DND-41 (cell line): ENCODE data around the gene MAMDC2.

Experiments used
- ATAC-seq: fragments of 200-7000 bp; cut with Tn5 transposase; 3 replicates; pipeline ENCODE4 v1.9.1; 2021; ENCODE audit warnings: low read depth; ENCODE audit not compliant: insufficient read depth
- DNase-seq: peaks from one replicate; pipeline ENCODE4 v3.0.0-alpha.2; 2020
- H2AFZ ChIP-seq: 2 replicates; pipeline ENCODE4 v1.6.0; 2012; ENCODE audit warnings: low read depth, low read length
- H3K27ac ChIP-seq: 2 replicates; pipeline ENCODE4 v1.5.1; 2012; ENCODE audit warnings: low read length, inconsistent platforms
- H3K27me3 ChIP-seq: fragments of 200-600 bp; sonication (generic); 2 replicates; pipeline ENCODE4 v1.6.0; 2012; ENCODE audit warnings: low read length, mild to moderate bottlenecking, inconsistent platforms; ENCODE audit not compliant: insufficient read depth, poor library complexity
- H3K36me3 ChIP-seq: 2 replicates; pipeline ENCODE4 v1.5.1; 2012; ENCODE audit warnings: low read length, inconsistent platforms; ENCODE audit not compliant: insufficient read depth
- H3K4me1 ChIP-seq: 2 replicates; pipeline ENCODE4 v1.5.1; 2012; ENCODE audit warnings: mild to moderate bottlenecking, low read length; ENCODE audit not compliant: insufficient read depth
- H3K4me2 ChIP-seq: 2 replicates; pipeline ENCODE4 v1.6.0; 2012; ENCODE audit warnings: mild to moderate bottlenecking, moderate library complexity, low read length, inconsistent platforms; ENCODE audit not compliant: insufficient read depth
- H3K4me3 ChIP-seq, 2 experiments: fragments of 200-600 bp in 1 of 2; shearing (Covaris generic) in 1 of 2; 2 replicates each; pipeline ENCODE4 v1.5.1; 2012 to 2016; ENCODE audit warnings: inconsistent platforms in 2 of 2, low read length in 2 of 2, mild to moderate bottlenecking in 2 of 2, low read depth in 1 of 2, moderate library complexity in 1 of 2
- H3K79me2 ChIP-seq: 2 replicates; pipeline ENCODE4 v1.6.0; 2012; ENCODE audit warnings: low read length, inconsistent platforms; ENCODE audit not compliant: insufficient read depth
- H3K9ac ChIP-seq: 2 replicates; pipeline ENCODE4 v1.6.0; 2012; ENCODE audit warnings: low read depth, mild to moderate bottlenecking, inconsistent platforms, low read length, moderate library complexity
- H3K9me3 ChIP-seq: 2 replicates; pipeline ENCODE4 v1.5.1; 2012; ENCODE audit warnings: low read length, moderate library complexity, mild to moderate bottlenecking, inconsistent platforms; ENCODE audit not compliant: insufficient read depth, severe bottlenecking
- H4K20me1 ChIP-seq: 2 replicates; pipeline ENCODE4 v1.6.0; 2012; ENCODE audit warnings: low read length; ENCODE audit not compliant: insufficient read depth
- EZH2 ChIP-seq: IDR thresholded peaks from 3 replicates; pipeline ENCODE4 v1.6.1; 2012; ENCODE audit warnings: borderline replicate concordance, low read depth, mild to moderate bottlenecking, moderate library complexity, low read length, inconsistent platforms; ENCODE audit not compliant: severe bottlenecking
- TF ChIP-seq, protein P1 (sequence below): IDR thresholded peaks from 2 replicates; pipeline ENCODE4 v1.5.1; 2012; ENCODE audit warnings: borderline replicate concordance, low read length, moderate library complexity, mild to moderate bottlenecking; ENCODE audit not compliant: poor library complexity, severe bottlenecking; ENCODE audit errors: extremely low read depth

MAMDC2 gene

DNA sequence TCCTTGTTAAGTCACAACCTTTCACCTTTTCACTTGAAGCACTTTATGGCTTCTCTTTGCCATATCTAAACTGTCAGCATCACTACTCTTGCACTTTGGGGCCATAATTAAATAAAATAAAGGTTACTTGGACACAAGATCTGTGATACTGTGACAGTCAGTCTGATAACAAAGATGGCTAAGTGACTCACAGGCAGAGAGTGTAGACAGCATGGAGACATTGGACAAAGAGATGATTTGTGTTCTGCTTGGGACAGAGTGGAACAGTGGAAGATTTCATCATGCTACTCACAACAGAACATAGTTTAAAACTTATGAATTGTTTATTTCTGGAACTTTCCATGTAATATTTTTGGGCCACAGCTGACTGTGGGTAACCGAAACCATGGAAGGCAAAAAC lies 133.5 kb downstream of the MAMDC2 start:
- Histone ChIP-seq H3K79me2 (no peaks in the 10 kb centered on the region), H3K4me2 (no peak overlapping the region), H3K27me3 (no peaks in the 10 kb centered on the region), H3K4me1 (no peaks in the 10 kb centered on the region), H2AFZ (no peak overlapping the region), H3K27ac (no peak overlapping the region), H3K4me3 (no peak overlapping the region), H4K20me1 (no peaks in the 10 kb centered on the region), H3K9ac (no peak overlapping the region), H3K36me3 (no peaks in the 10 kb centered on the region), H3K9me3 (no peaks in the 10 kb centered on the region)
- TF ChIP-seq, protein P1, sequence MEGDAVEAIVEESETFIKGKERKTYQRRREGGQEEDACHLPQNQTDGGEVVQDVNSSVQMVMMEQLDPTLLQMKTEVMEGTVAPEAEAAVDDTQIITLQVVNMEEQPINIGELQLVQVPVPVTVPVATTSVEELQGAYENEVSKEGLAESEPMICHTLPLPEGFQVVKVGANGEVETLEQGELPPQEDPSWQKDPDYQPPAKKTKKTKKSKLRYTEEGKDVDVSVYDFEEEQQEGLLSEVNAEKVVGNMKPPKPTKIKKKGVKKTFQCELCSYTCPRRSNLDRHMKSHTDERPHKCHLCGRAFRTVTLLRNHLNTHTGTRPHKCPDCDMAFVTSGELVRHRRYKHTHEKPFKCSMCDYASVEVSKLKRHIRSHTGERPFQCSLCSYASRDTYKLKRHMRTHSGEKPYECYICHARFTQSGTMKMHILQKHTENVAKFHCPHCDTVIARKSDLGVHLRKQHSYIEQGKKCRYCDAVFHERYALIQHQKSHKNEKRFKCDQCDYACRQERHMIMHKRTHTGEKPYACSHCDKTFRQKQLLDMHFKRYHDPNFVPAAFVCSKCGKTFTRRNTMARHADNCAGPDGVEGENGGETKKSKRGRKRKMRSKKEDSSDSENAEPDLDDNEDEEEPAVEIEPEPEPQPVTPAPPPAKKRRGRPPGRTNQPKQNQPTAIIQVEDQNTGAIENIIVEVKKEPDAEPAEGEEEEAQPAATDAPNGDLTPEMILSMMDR, result no peak
- TF ChIP-seq EZH2, result no peak
- DNase-seq (no peak), ATAC-seq (no peak)

DNA sequence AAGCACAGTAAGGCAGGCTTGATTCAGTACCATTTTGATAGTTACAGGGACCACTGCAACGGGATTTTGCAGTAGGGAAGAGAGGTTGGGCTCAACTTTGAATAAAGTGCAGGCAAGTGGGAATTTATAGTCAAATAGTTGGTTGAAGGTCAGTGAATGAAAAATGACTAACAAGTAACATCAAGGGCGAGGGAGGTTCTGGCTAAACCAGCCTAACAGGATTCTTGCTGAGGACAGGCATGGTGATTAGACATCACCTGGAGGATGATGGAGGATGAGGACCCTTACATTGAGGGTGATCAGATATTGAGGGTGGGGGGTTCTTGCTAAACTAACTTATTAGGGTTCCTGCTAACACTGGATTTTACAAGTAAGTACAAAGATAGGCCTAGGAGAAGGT lies 149.1 kb downstream of the MAMDC2 start:
- no peak overlapping the region for H3K27ac ChIP-seq
- H3K9ac ChIP-seq, result no peak overlapping the region
- ATAC-seq (no peak), DNase-seq (no peak)
- no peak overlapping the region for H2AFZ ChIP-seq
- H3K4me1 ChIP-seq, result no peaks in the 10 kb centered on the region
- TF ChIP-seq, protein P1, result no peak
- TF ChIP-seq EZH2, result no peak
- H3K27me3 ChIP-seq, result peaks cover 4% of the 10 kb centered on the region
- no peak overlapping the region for H3K4me2 ChIP-seq
- H3K4me3 ChIP-seq, result no peak overlapping the region
- H3K79me2 ChIP-seq, result no peaks in the 10 kb centered on the region
- H3K36me3 ChIP-seq, result no peaks in the 10 kb centered on the region
- H4K20me1 ChIP-seq, result no peaks in the 10 kb centered on the region
- H3K9me3 ChIP-seq, result no peaks in the 10 kb centered on the region

DNA sequence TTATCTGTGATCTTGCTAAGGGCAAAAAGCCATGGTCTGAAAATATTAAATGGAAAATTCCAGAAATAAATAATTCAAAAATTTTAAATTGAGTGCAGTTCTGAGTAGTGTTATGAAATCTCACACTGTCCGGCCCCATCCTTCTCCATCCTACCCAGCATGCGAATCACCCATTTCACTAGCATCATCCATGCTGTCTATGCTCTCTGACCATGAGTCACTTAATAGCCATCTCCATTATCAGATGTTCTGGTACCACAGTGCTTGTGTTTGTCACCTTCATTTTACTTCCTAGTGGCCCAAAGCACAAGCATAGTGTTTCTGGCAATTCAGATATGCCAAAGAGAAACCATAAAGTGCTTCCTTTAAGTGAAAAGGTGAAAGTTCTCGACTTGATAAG lies 151.8 kb downstream of the MAMDC2 start:
- peaks cover 4% of the 10 kb centered on the region for H3K27me3 ChIP-seq
- no peaks in the 10 kb centered on the region for H3K79me2 ChIP-seq
- H2AFZ ChIP-seq, result no peak overlapping the region
- no peaks in the 10 kb centered on the region for H3K36me3 ChIP-seq
- H3K4me3 ChIP-seq, result no peak overlapping the region
- H3K9ac ChIP-seq, result no peak overlapping the region
- ATAC-seq (no peak), DNase-seq (no peak)
- H3K9me3 ChIP-seq, result no peaks in the 10 kb centered on the region
- H4K20me1 ChIP-seq, result no peaks in the 10 kb centered on the region
- H3K4me1 ChIP-seq, result no peaks in the 10 kb centered on the region
- TF ChIP-seq, protein P1, result no peak
- TF ChIP-seq EZH2, result no peak
- H3K27ac ChIP-seq, result no peak overlapping the region
- H3K4me2 ChIP-seq, result no peak overlapping the region
